Lower leg skin (tissue), 4 donors: ENCODE data around the gene SCAF4. TPM values are rescaled to one million over a fixed set of nuclear protein-coding genes. Genes with fewer than 3 reads are reported as not detected.

Source experiments
- DNase-seq, 2 donors: peaks; one replicate each; pipeline ENCODE4 v3.0.0-alpha.2; 2019; ENCODE audit warnings: low spot score in 2 of 2
- H3K4me3 ChIP-seq: fragments of 200-600 bp; sonication (generic); 2 replicates; pipeline ENCODE4 v1.5.1; 2017; ENCODE audit warnings: mild to moderate bottlenecking, low read depth; ENCODE audit not compliant: poor library complexity, severe bottlenecking
- POLR2A ChIP-seq, 2 donors: fragments of 450-650 bp; IDR thresholded peaks; one replicate each; pipeline ENCODE4 v1.6.1; 2016 to 2017; ENCODE audit warnings: antibody characterized with exemption in 2 of 2, mild to moderate bottlenecking in 1 of 2, moderate library complexity in 1 of 2
- WGBS, 2 donors: methylation state at CpG; one replicate each; pipeline ENCODE4 v1.1.5; 2018; 5-methylcytosine and 5-hydroxymethylcytosine counted together
- intact Hi-C: fragments of 100-400 bp; cut with DNase I; formaldehyde crosslinking; loops from one replicate; pipeline ENCODE4 v1.15.0; 2023; ENCODE audit warnings: low total_unique reads
- total RNA-seq, 4 donors: library from RNA; depleted of rRNA; stranded (reverse); fragments of >200 nt; gene quantifications; one replicate each; pipeline ENCODE4 v1.1.0, GENCODE V29; 2016
- TF ChIP-seq, protein P1 (sequence below), 3 donors: fragments of 450-650 bp; IDR thresholded peaks; one replicate each; pipeline ENCODE4 v1.5.1; 2016; ENCODE audit warnings: antibody characterized with exemption in 3 of 3, mild to moderate bottlenecking in 3 of 3, moderate library complexity in 2 of 3

SCAF4 gene
- total RNA-seq, 4 donors from 2014 or later: 11.8 to 30.8 (median 16.5) TPM

DNA sequence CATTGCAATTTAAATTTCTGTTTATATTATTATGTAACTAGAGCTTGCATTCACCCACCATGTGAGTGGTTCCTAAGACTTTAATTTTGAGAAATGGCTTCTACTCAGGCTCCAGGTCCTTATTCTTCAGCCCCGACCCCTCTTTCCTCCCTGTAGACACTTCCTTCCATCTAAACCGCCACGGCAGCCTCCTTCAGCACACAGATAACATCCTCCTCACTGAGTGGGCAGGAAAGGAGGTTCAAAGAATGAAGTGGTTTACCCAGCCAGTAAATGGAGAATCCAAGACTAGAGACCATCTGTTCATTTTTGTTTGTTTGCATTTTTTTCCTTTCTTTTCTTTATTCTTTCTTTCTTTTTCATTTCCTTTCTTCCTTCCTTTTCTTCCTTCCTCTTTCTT is 109.5 kb downstream of the SCAF4 start:
- DNase-seq: peak in 1 of 2 donors; percentile 20
- intact Hi-C loops: no loop called here
- WGBS, 2 donors: 80 to 81% methylated on average over 3 of the region's 3 CpGs
- TF ChIP-seq, protein P1, sequence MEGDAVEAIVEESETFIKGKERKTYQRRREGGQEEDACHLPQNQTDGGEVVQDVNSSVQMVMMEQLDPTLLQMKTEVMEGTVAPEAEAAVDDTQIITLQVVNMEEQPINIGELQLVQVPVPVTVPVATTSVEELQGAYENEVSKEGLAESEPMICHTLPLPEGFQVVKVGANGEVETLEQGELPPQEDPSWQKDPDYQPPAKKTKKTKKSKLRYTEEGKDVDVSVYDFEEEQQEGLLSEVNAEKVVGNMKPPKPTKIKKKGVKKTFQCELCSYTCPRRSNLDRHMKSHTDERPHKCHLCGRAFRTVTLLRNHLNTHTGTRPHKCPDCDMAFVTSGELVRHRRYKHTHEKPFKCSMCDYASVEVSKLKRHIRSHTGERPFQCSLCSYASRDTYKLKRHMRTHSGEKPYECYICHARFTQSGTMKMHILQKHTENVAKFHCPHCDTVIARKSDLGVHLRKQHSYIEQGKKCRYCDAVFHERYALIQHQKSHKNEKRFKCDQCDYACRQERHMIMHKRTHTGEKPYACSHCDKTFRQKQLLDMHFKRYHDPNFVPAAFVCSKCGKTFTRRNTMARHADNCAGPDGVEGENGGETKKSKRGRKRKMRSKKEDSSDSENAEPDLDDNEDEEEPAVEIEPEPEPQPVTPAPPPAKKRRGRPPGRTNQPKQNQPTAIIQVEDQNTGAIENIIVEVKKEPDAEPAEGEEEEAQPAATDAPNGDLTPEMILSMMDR (IDR thresholded peaks at IDR 0.05): no peak
- no peak for TF ChIP-seq POLR2A (IDR thresholded peaks at IDR 0.05)
- H3K4me3 ChIP-seq: no peak overlapping the region

Other genes with a start within 250 kb of the SCAF4 start
- gene SOD1, start 72.4 kb downstream of the SCAF4 start, total RNA-seq: 100 to 1,000 TPM; 118 to 141 (median 130) TPM
- gene HUNK, start 140.9 kb upstream of the SCAF4 start, total RNA-seq: 1 to 10 TPM; 2.8 to 4.0 (median 3.5) TPM